Progenitor cell of endocrine pancreas (in vitro differentiated cells): Measurements from ENCODE around the gene CDKN1A. TPM values are rescaled to one million over a fixed set of nuclear protein-coding genes. Genes with fewer than 3 reads are reported as not detected.

Experiments used
- DNase-seq: peaks from one replicate; pipeline ENCODE4 v3.0.0; 2021; ENCODE audit warnings: low spot score; ENCODE audit not compliant: unreplicated experiment
- H3K27ac Mint-ChIP-seq: 2 replicates; pipeline ENCODE4 v1.8.0; 2021; ENCODE audit warnings: mild to moderate bottlenecking, moderate library complexity, mixed read lengths
- H3K27me3 Mint-ChIP-seq: 2 replicates; pipeline ENCODE4 v1.8.0; 2021; ENCODE audit warnings: mixed read lengths
- H3K36me3 Mint-ChIP-seq: 2 replicates; pipeline ENCODE4 v1.8.0; 2022; ENCODE audit warnings: mixed read lengths; ENCODE audit not compliant: insufficient read depth
- H3K4me1 Mint-ChIP-seq: 2 replicates; pipeline ENCODE4 v1.8.0; 2021; ENCODE audit warnings: low read depth, mixed read lengths
- H3K4me3 Mint-ChIP-seq: 2 replicates; pipeline ENCODE4 v1.8.0; 2021; ENCODE audit warnings: low read depth, mild to moderate bottlenecking, moderate library complexity, mixed read lengths
- H3K9me3 Mint-ChIP-seq: 2 replicates; pipeline ENCODE4 v1.8.0; 2021; ENCODE audit warnings: low read depth, mixed read lengths
- CTCF ChIP-seq: fragments of 200-600 bp; sonication (generic); IDR thresholded peaks from one replicate; pipeline ENCODE4 v1.5.0; 2021; ENCODE audit warnings: antibody characterized with exemption, mild to moderate bottlenecking; ENCODE audit not compliant: unreplicated experiment
- total RNA-seq: library from RNA; stranded (reverse); gene quantifications from 2 replicates; pipeline ENCODE4 v1.2.1, GENCODE V29; 2021

Gene CDKN1A
- total RNA-seq, 1 donor from 2014 or later = 12.4 TPM

GRCh38 chr6:36715469-36715868, 37.0 kb downstream of the CDKN1A start:
- H3K9me3 Mint-ChIP-seq = no peaks in the 10 kb centered on the region
- peaks cover 7% of the 10 kb centered on the region for H3K27me3 Mint-ChIP-seq
- no peak overlapping the region for H3K4me3 Mint-ChIP-seq
- no peaks in the 10 kb centered on the region for H3K4me1 Mint-ChIP-seq
- no peak for TF ChIP-seq CTCF
- H3K36me3 Mint-ChIP-seq = no peaks in the 10 kb centered on the region
- no peak for DNase-seq
- no peak overlapping the region for H3K27ac Mint-ChIP-seq

GRCh38 chr6:36716476-36717093, 38.1 kb downstream of the CDKN1A start:
- DNase-seq = no peak
- H3K27ac Mint-ChIP-seq = no peak overlapping the region
- H3K36me3 Mint-ChIP-seq = no peaks in the 10 kb centered on the region
- no peak for TF ChIP-seq CTCF
- H3K4me1 Mint-ChIP-seq = no peaks in the 10 kb centered on the region
- H3K4me3 Mint-ChIP-seq = no peak overlapping the region
- no peaks in the 10 kb centered on the region for H3K9me3 Mint-ChIP-seq
- peaks cover 10% of the 10 kb centered on the region for H3K27me3 Mint-ChIP-seq

- no peak overlapping the region for H3K27ac Mint-ChIP-seq
- TF ChIP-seq CTCF = no peak
- H3K27me3 Mint-ChIP-seq = peaks cover 10% of the 10 kb centered on the region
These were observed 38.8 kb downstream of the CDKN1A start for GRCh38 chr6:36717231-36717825.

GRCh38 chr6:36717871-36718540, 39.5 kb downstream of the CDKN1A start:
- Mint-ChIP-seq H3K9me3 (no peaks in the 10 kb centered on the region), H3K4me1 (no peaks in the 10 kb centered on the region), H3K36me3 (no peaks in the 10 kb centered on the region), H3K27ac (no peak overlapping the region), H3K27me3 (peaks cover 10% of the 10 kb centered on the region), H3K4me3 (no peak overlapping the region)
- no peak for TF ChIP-seq CTCF
- no peak for DNase-seq

More at GRCh38 chr6:36717231-36717825, 38.8 kb downstream of the CDKN1A start:
- Mint-ChIP-seq H3K9me3 (no peaks in the 10 kb centered on the region), H3K36me3 (no peaks in the 10 kb centered on the region), H3K4me3 (no peak overlapping the region), H3K4me1 (no peaks in the 10 kb centered on the region)
- no peak for DNase-seq

GRCh38 chr6:36718560-36718959, 40.0 kb downstream of the CDKN1A start:
- no peak for TF ChIP-seq CTCF
- Mint-ChIP-seq H3K9me3 (no peaks in the 10 kb centered on the region), H3K36me3 (no peaks in the 10 kb centered on the region), H3K27me3 (peaks cover 7% of the 10 kb centered on the region), H3K27ac (no peak overlapping the region), H3K4me3 (no peak overlapping the region), H3K4me1 (no peaks in the 10 kb centered on the region)
- no peak for DNase-seq
